Measurements from ENCODE around the gene MGP.
A peak's percentile ranks its signal among the peaks of the same experiment; 100 is the strongest.

MGP gene

GRCh38 chr12:14902465-14902864 is 16.8 kb upstream of the MGP start:
- DNase-seq = no peak

- DNase-seq = no peak
Observed at GRCh38 chr12:14901228-14901562, 15.5 kb upstream of the MGP start.

GRCh38 chr12:14900521-14901227 is 15.0 kb upstream of the MGP start:
- DNase-seq = no peak

- DNase-seq = no peak
Observed at GRCh38 chr12:14896521-14897169, 11.0 kb upstream of the MGP start.

- DNase-seq = no peak
Observed at GRCh38 chr12:14893506-14894250, 8.0 kb upstream of the MGP start.

GRCh38 chr12:14892726-14893505 is 7.3 kb upstream of the MGP start:
- DNase-seq = no peak

GRCh38 chr12:14890701-14891100 is 5.0 kb upstream of the MGP start:
- DNase-seq = no peak

GRCh38 chr12:14886271-14886670 is 617 bp upstream of the MGP start:
- no peak for DNase-seq

GRCh38 chr12:14884458-14884878 is 1.2 kb downstream of the MGP start:
- peak; percentile 82 for DNase-seq

GRCh38 chr12:14883686-14884085 is 2.0 kb downstream of the MGP start:
- DNase-seq = no peak

- DNase-seq = no peak
Observed at GRCh38 chr12:14880890-14881453, 4.7 kb downstream of the MGP start.

GRCh38 chr12:14879222-14879933 is 6.3 kb downstream of the MGP start:
- no peak for DNase-seq

- DNase-seq = no peak
Observed at GRCh38 chr12:14878488-14878887, 7.2 kb downstream of the MGP start.

- no peak for DNase-seq
Observed at GRCh38 chr12:14876833-14877232, 8.8 kb downstream of the MGP start.

GRCh38 chr12:14874882-14875281 is 10.8 kb downstream of the MGP start:
- DNase-seq = no peak

GRCh38 chr12:14873440-14874185 is 12.0 kb downstream of the MGP start:
- no peak for DNase-seq

GRCh38 chr12:14871886-14872285 is 13.8 kb downstream of the MGP start:
- no peak for DNase-seq

- DNase-seq = no peak
Observed at GRCh38 chr12:14871247-14871646, 14.4 kb downstream of the MGP start.

- no peak for DNase-seq
Observed at GRCh38 chr12:14868916-14869506, 16.6 kb downstream of the MGP start.

GRCh38 chr12:14860490-14860889 is 25.2 kb downstream of the MGP start:
- DNase-seq = no peak

GRCh38 chr12:14858513-14858912 is 27.1 kb downstream of the MGP start:
- DNase-seq = no peak
